Esophagus squamous epithelium (tissue), 4 donors: ENCODE measurements around the gene MFSD8.

Experiments used
- POLR2A ChIP-seq, 4 donors: fragments of 450-650 bp; IDR thresholded peaks; one replicate each; pipeline ENCODE4 v1.6.1; 2017; ENCODE audit warnings: antibody characterized with exemption in 4 of 4, mild to moderate bottlenecking in 4 of 4, moderate library complexity in 3 of 4
- TF ChIP-seq, protein P1 (sequence below), 6 experiments: fragments of 450-650 bp in 4 of 6; fragments of 200-600 bp in 2 of 6; sonication (generic) in 2 of 6; IDR thresholded peaks; one replicate each; pipeline ENCODE4 v1.5.1; 2016 to 2019; ENCODE audit warnings: antibody characterized with exemption in 6 of 6, mild to moderate bottlenecking in 4 of 6, moderate library complexity in 4 of 6

DNA sequence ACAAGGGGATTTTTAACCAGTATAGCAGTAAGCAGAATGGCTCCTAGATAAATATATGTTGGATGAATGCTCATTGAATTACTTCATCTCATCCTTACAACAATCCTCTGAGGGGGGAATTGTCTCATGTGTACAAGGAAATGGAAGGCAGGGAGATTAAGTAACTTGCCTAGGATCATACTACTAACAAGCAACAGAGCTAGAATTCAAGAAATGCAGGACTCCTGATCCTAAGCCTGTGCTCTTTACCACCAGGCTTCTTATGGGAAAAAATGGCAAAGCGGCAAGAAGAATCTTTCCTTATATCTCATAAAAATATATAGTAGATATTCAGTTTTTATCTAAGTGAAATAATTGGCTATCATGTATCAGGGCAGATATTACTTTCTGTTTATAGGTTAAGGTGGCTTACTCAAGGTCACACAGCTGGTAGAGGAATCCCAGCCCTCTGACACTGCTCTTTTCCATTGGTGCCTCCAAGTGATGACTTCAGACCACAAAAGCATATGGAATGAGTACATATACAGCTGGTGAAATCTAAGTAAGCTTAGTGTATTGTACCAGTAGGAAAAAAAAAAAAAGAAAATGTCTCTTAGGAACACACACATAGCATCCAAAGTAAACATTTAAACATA is 2.3 kb upstream of the MFSD8 start:
- TF ChIP-seq, protein P1, sequence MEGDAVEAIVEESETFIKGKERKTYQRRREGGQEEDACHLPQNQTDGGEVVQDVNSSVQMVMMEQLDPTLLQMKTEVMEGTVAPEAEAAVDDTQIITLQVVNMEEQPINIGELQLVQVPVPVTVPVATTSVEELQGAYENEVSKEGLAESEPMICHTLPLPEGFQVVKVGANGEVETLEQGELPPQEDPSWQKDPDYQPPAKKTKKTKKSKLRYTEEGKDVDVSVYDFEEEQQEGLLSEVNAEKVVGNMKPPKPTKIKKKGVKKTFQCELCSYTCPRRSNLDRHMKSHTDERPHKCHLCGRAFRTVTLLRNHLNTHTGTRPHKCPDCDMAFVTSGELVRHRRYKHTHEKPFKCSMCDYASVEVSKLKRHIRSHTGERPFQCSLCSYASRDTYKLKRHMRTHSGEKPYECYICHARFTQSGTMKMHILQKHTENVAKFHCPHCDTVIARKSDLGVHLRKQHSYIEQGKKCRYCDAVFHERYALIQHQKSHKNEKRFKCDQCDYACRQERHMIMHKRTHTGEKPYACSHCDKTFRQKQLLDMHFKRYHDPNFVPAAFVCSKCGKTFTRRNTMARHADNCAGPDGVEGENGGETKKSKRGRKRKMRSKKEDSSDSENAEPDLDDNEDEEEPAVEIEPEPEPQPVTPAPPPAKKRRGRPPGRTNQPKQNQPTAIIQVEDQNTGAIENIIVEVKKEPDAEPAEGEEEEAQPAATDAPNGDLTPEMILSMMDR (IDR thresholded peaks at IDR 0.05) = no peak
- TF ChIP-seq POLR2A (IDR thresholded peaks at IDR 0.05) = no peak
